ENCODE results near the gene ULK3.

DNA sequence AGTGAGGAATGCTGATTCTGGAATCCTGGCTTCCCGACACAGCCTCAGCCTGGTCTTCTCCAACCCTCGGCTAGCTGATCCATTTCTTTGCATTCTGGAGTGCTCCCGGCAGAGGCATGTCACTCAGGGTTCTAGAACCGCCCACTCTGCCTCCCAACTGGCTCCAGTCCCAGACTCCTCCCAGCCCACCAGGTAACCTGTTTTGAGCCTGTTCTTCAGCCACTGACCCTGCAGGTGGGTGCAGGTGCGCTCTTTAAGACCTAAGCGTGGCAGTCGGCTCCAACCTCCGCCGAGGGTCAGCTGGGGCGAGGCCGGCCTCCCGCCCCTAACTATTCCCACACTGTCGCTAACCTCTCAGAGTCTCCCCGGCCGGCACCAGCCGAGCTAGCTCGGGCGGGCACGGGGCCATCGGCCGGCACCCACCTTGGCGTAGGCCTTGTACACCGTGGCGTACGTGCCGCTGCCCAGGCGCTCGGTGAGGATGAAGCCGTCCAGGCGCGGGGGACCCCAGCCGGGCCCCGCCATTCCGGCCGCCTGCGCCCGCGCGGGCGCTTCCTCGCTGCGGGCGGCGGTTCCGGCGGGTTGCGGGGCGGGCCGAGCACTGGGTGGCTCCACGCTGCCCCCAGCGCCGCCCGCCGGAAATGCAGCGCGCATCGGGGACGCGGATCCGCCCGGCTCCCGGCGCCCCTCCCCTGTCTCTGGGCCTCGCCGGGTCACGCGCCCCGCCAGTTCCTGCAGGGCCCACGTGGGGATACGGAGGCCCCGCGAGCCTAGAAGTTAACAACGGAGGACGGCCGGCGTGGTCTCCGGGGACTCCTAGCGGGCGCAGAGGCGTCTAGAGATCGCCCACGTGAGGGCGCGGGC lies at the start of gene ULK3:
- peak; percentile 43 for TF ChIP-seq CTCF (IDR thresholded peaks at IDR 0.05; ENCODE audit: low read depth, low read length)
- no peak for TF ChIP-seq EZH2phosphoT487 (IDR thresholded peaks at IDR 0.05; ENCODE audit: low read depth)

Measured in OCI-LY3 (cell line).